A673 (cell line): ENCODE measurements around the gene ASPG.

Experiments used
- CTCF ChIP-seq: fragments of 300-800, 200-600 bp; sonication (generic); conservative IDR thresholded peaks from 2 replicates; pipeline ENCODE4 v1.5.1; 2017; ENCODE audit warnings: low read depth, mild to moderate bottlenecking, antibody characterized with exemption, low read length, moderate library complexity, mixed read lengths
- EZH2 ChIP-seq: fragments of 200-600 bp; sonication (generic); IDR thresholded peaks from 2 replicates; pipeline ENCODE4 v1.6.1; 2017; ENCODE audit warnings: borderline replicate concordance, low read depth, mild to moderate bottlenecking, mixed read lengths, antibody characterized with exemption, low read length; ENCODE audit not compliant: poor library complexity, severe bottlenecking

- no peak for TF ChIP-seq CTCF
- TF ChIP-seq EZH2: no peak
Observed at GRCh38 chr14:104138718-104139459, 53.4 kb downstream of the ASPG start.
